Measurements from ENCODE around the gene CPSF4. TPM values are rescaled to one million over a fixed set of nuclear protein-coding genes. Genes with fewer than 3 reads are reported as not detected.
A peak's percentile ranks its signal among the peaks of the same experiment; 100 is the strongest.
"Not testable (repeated sequence)": the region's sequence is repeated elsewhere in the genome, so short reads cannot be mapped to it uniquely, and the experiment has no call there.

Gene CPSF4
- total RNA-seq, 1 donor from 2014 or later: 60.9 TPM

- no peak for DNase-seq
- Mint-ChIP-seq H3K27ac (no peak overlapping the region), H3K9me3 (no peaks in the 10 kb centered on the region), H3K4me3 (no peak overlapping the region), H3K4me1 (no peaks in the 10 kb centered on the region), H3K27me3 (no peaks in the 10 kb centered on the region), H3K36me3 (ENCODE audit: low read depth) (peaks cover 56% of the 10 kb centered on the region)
- CTCF ChIA-PET: no interaction called here
- no peak for ATAC-seq (ENCODE audit: low read depth)
- POLR2A ChIA-PET: interaction anchor here (0.6 kb wide), 1 partner anchor 51 kb away, joined by 5 read pairs; no protein-coding TSS in a partner anchor
- no peak for TF ChIP-seq CTCF (IDR thresholded peaks at IDR 0.05)
- intact Hi-C loops (cut with micrococcal nuclease): no loop called here
Measured at GRCh38 chr7:99429756-99430155, 9.0 kb upstream of the CPSF4 start.

GRCh38 chr7:99431756-99432540 is 6.8 kb upstream of the CPSF4 start:
- H3K4me1 Mint-ChIP-seq; intact Hi-C loops (cut with micrococcal nuclease); H3K27ac Mint-ChIP-seq; DNase-seq; H3K27me3 Mint-ChIP-seq; H3K4me3 Mint-ChIP-seq; H3K9me3 Mint-ChIP-seq; ATAC-seq (ENCODE audit: low read depth); CTCF ChIA-PET: not testable (repeated sequence)
- H3K36me3 Mint-ChIP-seq (ENCODE audit: low read depth): peaks cover 52% of the 10 kb centered on the region
- POLR2A ChIA-PET: interaction anchor here (0.5 kb wide), 1 partner anchor 116 kb away, joined by 3 read pairs; no protein-coding TSS in a partner anchor

DNA sequence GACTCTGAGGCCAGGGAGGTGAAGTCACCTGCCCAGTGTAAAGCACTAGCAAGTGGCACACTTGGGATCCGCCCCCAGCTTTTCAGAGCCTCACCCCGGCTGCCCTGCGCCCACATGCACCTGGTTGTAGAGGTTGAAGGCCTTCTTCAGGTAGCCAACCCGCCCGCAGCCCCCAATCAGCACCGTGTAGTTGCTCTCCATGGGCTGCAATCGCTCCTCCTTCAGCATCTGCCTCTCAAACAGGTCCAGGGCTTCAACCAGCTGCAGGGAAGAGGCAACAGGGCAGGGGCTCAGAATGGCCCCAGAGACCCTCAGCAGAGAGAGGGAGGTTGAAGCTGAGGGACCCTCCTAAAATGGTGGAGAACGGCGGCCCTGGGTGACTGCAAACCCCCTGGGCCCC is 5.6 kb upstream of the CPSF4 start:
- H3K27ac Mint-ChIP-seq: no peak overlapping the region
- no peak for DNase-seq
- CTCF ChIA-PET: no interaction called here
- TF ChIP-seq CTCF (IDR thresholded peaks at IDR 0.05): no peak
- intact Hi-C loops (cut with micrococcal nuclease): no loop called here
- H3K4me3 Mint-ChIP-seq: no peak overlapping the region
- H3K9me3 Mint-ChIP-seq: no peaks in the 10 kb centered on the region
- POLR2A ChIA-PET: interaction anchor here (0.7 to 1.1 kb wide), 2 partner anchors 9 to 25 kb away, joined by 3 to 10 read pairs; partner anchors contain the start of genes BUD31 and PDAP1
- no peak for ATAC-seq (ENCODE audit: low read depth)
- H3K36me3 Mint-ChIP-seq (ENCODE audit: low read depth): peaks cover 49% of the 10 kb centered on the region
- H3K4me1 Mint-ChIP-seq: peaks cover 2% of the 10 kb centered on the region
- no peaks in the 10 kb centered on the region for H3K27me3 Mint-ChIP-seq

GRCh38 chr7:99437946-99438572 is 684 bp upstream of the CPSF4 start:
- intact Hi-C loops (cut with micrococcal nuclease): loop anchor here (1.0 to 2.0 kb wide), 7 partner anchors 28 to 178 kb away; partner anchors contain the start of genes ARPC1A, ARPC1B, ATP5MF and BUD31
- Mint-ChIP-seq H3K27ac (peak overlapping the region; percentile 94), H3K4me1 (peaks cover 29% of the 10 kb centered on the region), H3K4me3 (peak overlapping the region; percentile 98), H3K27me3 (no peaks in the 10 kb centered on the region), H3K36me3 (ENCODE audit: low read depth) (peaks cover 31% of the 10 kb centered on the region), H3K9me3 (no peaks in the 10 kb centered on the region)
- CTCF ChIA-PET: no interaction called here
- no peak for TF ChIP-seq CTCF (IDR thresholded peaks at IDR 0.05)
- DNase-seq (no peak), ATAC-seq (ENCODE audit: low read depth) (no peak)
- POLR2A ChIA-PET: interaction anchor here (0.5 to 2.1 kb wide), 14 partner anchors 15 to 121 kb away, joined by 3 to 28 read pairs (median 3); partner anchors contain the start of genes ARPC1A, ARPC1B, BUD31 and PDAP1

GRCh38 chr7:99440195-99440594 is 1.5 kb downstream of the CPSF4 start:
- Mint-ChIP-seq H3K9me3 (no peaks in the 10 kb centered on the region), H3K27me3 (no peaks in the 10 kb centered on the region), H3K27ac (no peak overlapping the region), H3K36me3 (ENCODE audit: low read depth) (peaks cover 30% of the 10 kb centered on the region), H3K4me3 (peak overlapping the region; percentile 98), H3K4me1 (peaks cover 39% of the 10 kb centered on the region)
- intact Hi-C loops (cut with micrococcal nuclease): no loop called here
- DNase-seq (no peak), ATAC-seq (ENCODE audit: low read depth) (no peak)
- TF ChIP-seq CTCF (IDR thresholded peaks at IDR 0.05): no peak
- CTCF ChIA-PET: no interaction called here
- POLR2A ChIA-PET: interaction anchor here (0.8 kb wide), 2 partner anchors 32 to 123 kb away, joined by 3 to 4 read pairs; no protein-coding TSS in a partner anchor

All from activated B cell treated with CpG ODN at 0.5 μM for 24 hours (primary cell).